ENCODE data around the gene LRPAP1.
"Not testable (repeated sequence)": the region's sequence is repeated elsewhere in the genome, so short reads cannot be mapped to it uniquely, and the experiment has no call there.

Gene LRPAP1

GRCh38 chr4:3514221-3514780 lies 17.9 kb downstream of the LRPAP1 start:
- peak overlapping the region in 2 of 11 experiments; percentile 12 to 17; a peak in 2 of 22 replicates for H3K4me2 ChIP-seq
- TF ChIP-seq Cebpa-rat (IDR thresholded peaks at IDR 0.05): no peak
- H3K36me3 ChIP-seq: peaks cover 96 to 99% (median 98%) of the 10 kb centered on the region in 11 experiments
- no peak overlapping the region for H3K27ac ChIP-seq
- H3K9me3 ChIP-seq (replicated peaks in 1 of 11): peaks cover 0 to 8% (median 0%) of the 10 kb centered on the region in 11 experiments; a peak in 4 of 22 replicates
- no peaks in the 10 kb centered on the region for H3K27me3 ChIP-seq
- H3K9ac ChIP-seq: no peak overlapping the region
- H4K20me1 ChIP-seq: peaks cover 18 to 97% (median 84%) of the 10 kb centered on the region in 11 experiments; a peak in 21 of 22 replicates
- H3K4me1 ChIP-seq: peaks cover 0 to 14% (median 0%) of the 10 kb centered on the region in 10 experiments; a peak in 5 of 20 replicates
- H3K4me3 ChIP-seq: no peak overlapping the region

- no peak for TF ChIP-seq Cebpa-rat (IDR thresholded peaks at IDR 0.05)
- H3K4me1 ChIP-seq: peaks cover 0 to 14% (median under 1%) of the 10 kb centered on the region in 10 experiments; a peak in 6 of 20 replicates
- H3K4me2 ChIP-seq: no peak overlapping the region
- H3K4me3 ChIP-seq: no peak overlapping the region
- peaks cover 0 to 8% (median 0%) of the 10 kb centered on the region in 11 experiments; a peak in 4 of 22 replicates for H3K9me3 ChIP-seq (replicated peaks in 1 of 11)
- H4K20me1 ChIP-seq: peaks cover 16 to 96% (median 81%) of the 10 kb centered on the region in 11 experiments; a peak in 21 of 22 replicates
- peaks cover 94 to 98% (median 96%) of the 10 kb centered on the region in 11 experiments for H3K36me3 ChIP-seq
- no peaks in the 10 kb centered on the region for H3K27me3 ChIP-seq
- no peak overlapping the region for H3K9ac ChIP-seq
- H3K27ac ChIP-seq: no peak overlapping the region
Observed at GRCh38 chr4:3513807-3514206, 18.4 kb downstream of the LRPAP1 start.

- no peak overlapping the region for H3K27ac ChIP-seq
Observed at GRCh38 chr4:3512719-3513118, 19.5 kb downstream of the LRPAP1 start.

GRCh38 chr4:3512279-3512678 lies 19.9 kb downstream of the LRPAP1 start:
- Histone ChIP-seq H3K4me1 (peaks cover 0 to 18% (median 2%) of the 10 kb centered on the region in 10 experiments; a peak in 6 of 20 replicates), H3K27ac (no peak overlapping the region), H3K9ac (no peak overlapping the region), H4K20me1 (peaks cover 31 to 99% (median 82%) of the 10 kb centered on the region in 11 experiments; a peak in 21 of 22 replicates), H3K36me3 (peaks cover 96 to 100% (median 98%) of the 10 kb centered on the region in 11 experiments), H3K9me3 (replicated peaks in 1 of 11) (peaks cover 0 to 8% (median 0%) of the 10 kb centered on the region in 11 experiments; a peak in 4 of 22 replicates), H3K4me3 (no peak overlapping the region), H3K4me2 (no peak overlapping the region), H3K27me3 (no peaks in the 10 kb centered on the region)
- TF ChIP-seq Cebpa-rat (IDR thresholded peaks at IDR 0.05): no peak

More at GRCh38 chr4:3512719-3513118, 19.5 kb downstream of the LRPAP1 start:
- no peak for TF ChIP-seq Cebpa-rat (IDR thresholded peaks at IDR 0.05)
- Histone ChIP-seq H3K4me3 (no peak overlapping the region), H4K20me1 (peaks cover 27 to 99% (median 84%) of the 10 kb centered on the region in 11 experiments; a peak in 21 of 22 replicates), H3K27me3 (no peaks in the 10 kb centered on the region), H3K9me3 (replicated peaks in 1 of 11) (peaks cover 0 to 8% (median 0%) of the 10 kb centered on the region in 11 experiments; a peak in 4 of 22 replicates), H3K36me3 (peaks cover 96 to 100% (median 98%) of the 10 kb centered on the region in 11 experiments), H3K4me1 (peaks cover 0 to 18% (median 2%) of the 10 kb centered on the region in 10 experiments; a peak in 6 of 20 replicates), H3K4me2 (no peak overlapping the region), H3K9ac (no peak overlapping the region)

- H3K27me3 ChIP-seq; H3K9me3 ChIP-seq (replicated peaks in 1 of 11); H3K4me3 ChIP-seq; H3K27ac ChIP-seq; H3K9ac ChIP-seq; H3K4me2 ChIP-seq: not testable (repeated sequence)
- peaks cover 96 to 100% (median 98%) of the 10 kb centered on the region in 11 experiments for H3K36me3 ChIP-seq
- peaks cover 0 to 18% (median 2%) of the 10 kb centered on the region in 10 experiments; a peak in 6 of 20 replicates for H3K4me1 ChIP-seq
- H4K20me1 ChIP-seq: peaks cover 37 to 99% (median 83%) of the 10 kb centered on the region in 11 experiments
Observed at GRCh38 chr4:3511601-3512000, 20.6 kb downstream of the LRPAP1 start.

GRCh38 chr4:3511187-3511586 lies 21.0 kb downstream of the LRPAP1 start:
- no peak overlapping the region for H3K27ac ChIP-seq
- H4K20me1 ChIP-seq: peaks cover 39 to 99% (median 83%) of the 10 kb centered on the region in 11 experiments
- no peak overlapping the region for H3K9ac ChIP-seq
- H3K4me1 ChIP-seq: peaks cover 0 to 18% (median 2%) of the 10 kb centered on the region in 10 experiments; a peak in 6 of 20 replicates
- no peak overlapping the region for H3K4me2 ChIP-seq
- H3K36me3 ChIP-seq: peaks cover 95 to 100% (median 98%) of the 10 kb centered on the region in 11 experiments
- peaks cover 0 to 8% (median 0%) of the 10 kb centered on the region in 11 experiments; a peak in 4 of 22 replicates for H3K9me3 ChIP-seq (replicated peaks in 1 of 11)
- no peak for TF ChIP-seq Cebpa-rat (IDR thresholded peaks at IDR 0.05)
- no peak overlapping the region for H3K4me3 ChIP-seq
- H3K27me3 ChIP-seq: no peaks in the 10 kb centered on the region

- Histone ChIP-seq H3K4me2 (no peak overlapping the region), H3K27me3 (no peaks in the 10 kb centered on the region), H3K27ac (no peak overlapping the region), H3K4me3 (no peak overlapping the region), H3K36me3 (peaks cover 95 to 100% (median 98%) of the 10 kb centered on the region in 11 experiments), H3K9ac (no peak overlapping the region), H3K9me3 (replicated peaks in 1 of 11) (peaks cover 0 to 8% (median 0%) of the 10 kb centered on the region in 11 experiments; a peak in 4 of 22 replicates), H3K4me1 (peaks cover 0 to 18% (median 2%) of the 10 kb centered on the region in 10 experiments; a peak in 6 of 20 replicates), H4K20me1 (peaks cover 46 to 99% (median 87%) of the 10 kb centered on the region in 11 experiments)
- TF ChIP-seq Cebpa-rat (IDR thresholded peaks at IDR 0.05): no peak
Observed at GRCh38 chr4:3510481-3510880, 21.7 kb downstream of the LRPAP1 start.

- Histone ChIP-seq H4K20me1 (peaks cover 57 to 99% (median 88%) of the 10 kb centered on the region in 11 experiments), H3K9ac (no peak overlapping the region), H3K36me3 (peaks cover 91 to 100% (median 96%) of the 10 kb centered on the region in 11 experiments), H3K9me3 (replicated peaks in 1 of 11) (peaks cover 0 to 8% (median 0%) of the 10 kb centered on the region in 11 experiments; a peak in 4 of 22 replicates), H3K27me3 (no peaks in the 10 kb centered on the region), H3K27ac (no peak overlapping the region), H3K4me3 (no peak overlapping the region), H3K4me1 (peaks cover 0 to 6% (median 0%) of the 10 kb centered on the region in 10 experiments; a peak in 3 of 20 replicates), H3K4me2 (no peak overlapping the region)
- no peak for TF ChIP-seq Cebpa-rat (IDR thresholded peaks at IDR 0.05)
Observed at GRCh38 chr4:3508542-3508941, 23.7 kb downstream of the LRPAP1 start.

GRCh38 chr4:3505231-3505630 lies 27.0 kb downstream of the LRPAP1 start:
- no peak for TF ChIP-seq Cebpa-rat (IDR thresholded peaks at IDR 0.05)
- no peak overlapping the region for H3K27ac ChIP-seq
- H3K36me3 ChIP-seq: peaks cover 70 to 98% (median 87%) of the 10 kb centered on the region in 11 experiments

More at GRCh38 chr4:3505231-3505630, 27.0 kb downstream of the LRPAP1 start:
- H3K4me2 ChIP-seq: no peak overlapping the region
- H3K27me3 ChIP-seq: no peaks in the 10 kb centered on the region
- H3K9me3 ChIP-seq (replicated peaks in 1 of 11): no peaks in the 10 kb centered on the region
- peaks cover 76 to 99% (median 97%) of the 10 kb centered on the region in 11 experiments for H4K20me1 ChIP-seq
- H3K4me1 ChIP-seq: peaks cover 0 to 18% (median 6%) of the 10 kb centered on the region in 10 experiments; a peak in 7 of 20 replicates
- H3K9ac ChIP-seq: no peak overlapping the region
- no peak overlapping the region for H3K4me3 ChIP-seq
